Naive thymus-derived CD8-positive, alpha-beta T cell (primary cell): ENCODE measurements around the gene MRPL47. TPM values are rescaled to one million over a fixed set of nuclear protein-coding genes. Genes with fewer than 3 reads are reported as not detected.

Experiments
- ATAC-seq, 2 donors: fragments of 150-1000 bp; cut with Tn5 transposase in 1 of 2; sonication (Bioruptor Pico), chemical (Tn5 transposase) in 1 of 2; 1 replicate in 1 of 2; 2 replicates in 1 of 2; pipeline ENCODE4 v1.10.0; 2021; ENCODE audit warnings: mild to moderate bottlenecking in 2 of 2, moderate library complexity in 2 of 2
- POLR2A ChIA-PET: fragments of 350-600 bp; sonication (Branson Sonifier 250); formaldehyde crosslinking; loops from one replicate; lab custom pipeline; 2021; ENCODE audit warnings: antibody characterized with exemption; lab: Charles Lee
- DNase-seq, 10 donors: peaks; one replicate each; pipeline versions ENCODE4 v3.0.0 to v3.0.0-alpha.2; 2020 to 2022
- H3K27ac Mint-ChIP-seq, 10 donors: one replicate each; pipeline ENCODE4 v1.8.0; 2020 to 2022; ENCODE audit warnings: mild to moderate bottlenecking in 10 of 10, mixed read lengths in 10 of 10, moderate library complexity in 4 of 10, inconsistent platforms in 1 of 10
- H3K27me3 Mint-ChIP-seq, 5 donors: one replicate each; pipeline ENCODE4 v1.8.0; 2021 to 2022; ENCODE audit warnings: mixed read lengths in 5 of 5
- H3K36me3 Mint-ChIP-seq, 3 donors: one replicate each; pipeline ENCODE4 v1.8.0; 2020 to 2022; ENCODE audit warnings: mixed read lengths in 3 of 3, mild to moderate bottlenecking in 2 of 3, inconsistent platforms in 1 of 3
- H3K4me1 Mint-ChIP-seq, 4 donors: one replicate each; pipeline ENCODE4 v1.8.0; 2021 to 2022; ENCODE audit warnings: mixed read lengths in 4 of 4
- H3K4me3 Mint-ChIP-seq, 10 donors: one replicate each; pipeline ENCODE4 v1.8.0; 2020 to 2022; ENCODE audit warnings: mild to moderate bottlenecking in 10 of 10, mixed read lengths in 10 of 10, moderate library complexity in 6 of 10, inconsistent platforms in 1 of 10
- H3K9me3 Mint-ChIP-seq, 9 donors: one replicate each; pipeline ENCODE4 v1.8.0; 2020 to 2022; ENCODE audit warnings: mixed read lengths in 9 of 9, mild to moderate bottlenecking in 3 of 9, inconsistent platforms in 1 of 9, moderate library complexity in 1 of 9
- polyA plus RNA-seq, 3 donors: library from polyadenylated mRNA; unstranded; fragments of 300-500 nt; fragmentation: Illumina TruSeq; gene quantifications; one replicate each; pipeline ENCODE4 v1.2.3, GENCODE V29; 2021
- total RNA-seq, 8 experiments: library from RNA in 2 of 8; stranded (reverse) in 2 of 8; gene quantifications; one replicate each; pipeline ENCODE4 v1.2.3 and lab custom pipeline; 2021 to 2026

Gene MRPL47
- total and polyA plus RNA-seq, 5 experiments from 2014 or later: 23.6 to 51.4 (median 47.1) TPM

DNA sequence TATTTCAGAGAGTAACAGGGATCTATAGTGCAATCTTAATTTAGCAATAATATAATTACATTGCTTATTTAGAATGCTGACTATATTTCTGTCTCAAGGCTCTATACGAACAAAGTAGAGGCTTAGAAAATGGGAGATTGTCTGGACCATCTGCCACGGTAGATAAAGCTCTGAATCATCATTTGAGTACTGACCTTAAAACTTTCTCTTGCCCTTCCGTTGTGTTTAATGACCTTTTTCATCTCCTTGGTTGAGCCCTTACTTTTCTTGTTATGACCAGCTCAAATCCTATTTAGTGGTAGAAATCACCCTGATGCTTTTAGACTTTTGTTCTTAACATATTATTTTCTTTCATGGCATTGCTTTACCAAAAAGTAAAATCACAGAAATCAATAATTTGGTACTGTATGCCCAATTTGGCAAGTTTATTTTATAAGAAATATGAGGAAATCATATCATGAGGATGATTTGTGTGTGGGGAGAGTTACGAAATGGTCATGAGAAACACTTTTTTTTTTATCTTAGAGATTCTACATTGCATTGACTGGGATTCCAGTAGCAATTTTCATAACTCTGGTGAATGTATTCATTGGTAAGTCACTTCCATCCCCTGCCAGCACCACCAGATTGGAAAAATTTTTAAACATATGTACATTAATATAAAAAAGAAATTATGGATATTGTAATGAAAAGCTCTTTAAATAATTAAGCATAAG is 11.2 kb upstream of the MRPL47 start:
- Mint-ChIP-seq H3K36me3 (peaks cover 0 to 52% (median 19%) of the 10 kb centered on the region in 3 donors), H3K4me3 (no peak overlapping the region), H3K4me1 (peaks cover 5 to 10% (median 8%) of the 10 kb centered on the region in 4 donors), H3K27me3 (no peaks in the 10 kb centered on the region), H3K27ac (peak overlapping the region in 1 of 10 donors; percentile 48), H3K9me3 (peaks cover 0 to 2% (median 0%) of the 10 kb centered on the region in 9 donors)
- DNase-seq (no peak), ATAC-seq (no peak)
- POLR2A ChIA-PET: no interaction called here

DNA sequence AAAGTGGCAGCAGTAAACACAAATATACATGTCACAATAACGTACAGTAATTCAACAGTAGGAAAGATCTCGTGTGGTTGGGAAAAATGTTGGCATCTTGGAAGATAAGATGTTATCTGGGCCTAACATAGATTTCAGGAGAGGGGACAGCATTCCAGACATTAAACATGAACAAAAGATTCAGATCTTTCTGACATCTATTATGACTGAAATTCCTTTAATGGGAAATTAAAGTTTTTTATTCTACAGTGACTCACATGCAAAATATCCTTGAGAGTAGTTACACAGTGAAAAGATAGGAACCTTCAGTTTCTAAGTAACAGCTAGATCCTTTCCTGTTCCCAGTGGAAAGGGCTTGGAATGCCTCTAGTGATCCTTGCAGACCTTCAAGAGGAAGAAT is 9.4 kb upstream of the MRPL47 start:
- DNase-seq (no peak), ATAC-seq (no peak)
- H3K27ac Mint-ChIP-seq: no peak overlapping the region
- H3K9me3 Mint-ChIP-seq: no peaks in the 10 kb centered on the region
- no peak overlapping the region for H3K4me3 Mint-ChIP-seq
- peaks cover 14 to 21% (median 18%) of the 10 kb centered on the region in 4 donors for H3K4me1 Mint-ChIP-seq
- POLR2A ChIA-PET: interaction anchor here (0.6 kb wide), 1 partner anchor 113 kb away, joined by 5 read pairs; no protein-coding TSS in a partner anchor
- H3K36me3 Mint-ChIP-seq: peaks cover 0 to 45% (median 6%) of the 10 kb centered on the region in 3 donors
- H3K27me3 Mint-ChIP-seq: no peaks in the 10 kb centered on the region

DNA sequence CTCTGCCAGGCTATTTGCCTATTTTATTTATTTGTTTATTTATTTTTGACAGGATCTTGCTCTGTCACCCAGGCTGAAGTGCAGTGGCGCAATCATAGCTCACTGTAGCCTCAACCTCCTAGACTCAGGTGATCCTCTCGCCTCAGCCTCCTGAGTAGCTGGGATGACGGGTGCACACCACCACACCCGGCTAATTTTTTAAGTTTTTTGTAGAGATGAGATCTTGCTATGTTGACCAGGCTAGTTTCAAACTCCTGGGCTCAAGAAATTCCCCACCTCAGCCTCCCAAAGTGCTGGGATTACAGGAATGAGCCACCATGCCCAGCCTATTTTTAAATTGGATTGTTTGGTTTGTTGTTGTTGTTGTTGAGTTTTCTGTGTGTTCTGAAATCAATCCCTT is 5.6 kb upstream of the MRPL47 start:
- POLR2A ChIA-PET: no interaction called here
- Mint-ChIP-seq H3K4me3 (no peak overlapping the region), H3K27me3 (no peaks in the 10 kb centered on the region), H3K9me3 (no peaks in the 10 kb centered on the region), H3K27ac (peak overlapping the region in 1 of 10 donors; percentile 18), H3K4me1 (peaks cover 24 to 43% (median 40%) of the 10 kb centered on the region in 4 donors), H3K36me3 (peaks cover 0 to 36% (median 2%) of the 10 kb centered on the region in 3 donors)
- DNase-seq (no peak), ATAC-seq (no peak)

DNA sequence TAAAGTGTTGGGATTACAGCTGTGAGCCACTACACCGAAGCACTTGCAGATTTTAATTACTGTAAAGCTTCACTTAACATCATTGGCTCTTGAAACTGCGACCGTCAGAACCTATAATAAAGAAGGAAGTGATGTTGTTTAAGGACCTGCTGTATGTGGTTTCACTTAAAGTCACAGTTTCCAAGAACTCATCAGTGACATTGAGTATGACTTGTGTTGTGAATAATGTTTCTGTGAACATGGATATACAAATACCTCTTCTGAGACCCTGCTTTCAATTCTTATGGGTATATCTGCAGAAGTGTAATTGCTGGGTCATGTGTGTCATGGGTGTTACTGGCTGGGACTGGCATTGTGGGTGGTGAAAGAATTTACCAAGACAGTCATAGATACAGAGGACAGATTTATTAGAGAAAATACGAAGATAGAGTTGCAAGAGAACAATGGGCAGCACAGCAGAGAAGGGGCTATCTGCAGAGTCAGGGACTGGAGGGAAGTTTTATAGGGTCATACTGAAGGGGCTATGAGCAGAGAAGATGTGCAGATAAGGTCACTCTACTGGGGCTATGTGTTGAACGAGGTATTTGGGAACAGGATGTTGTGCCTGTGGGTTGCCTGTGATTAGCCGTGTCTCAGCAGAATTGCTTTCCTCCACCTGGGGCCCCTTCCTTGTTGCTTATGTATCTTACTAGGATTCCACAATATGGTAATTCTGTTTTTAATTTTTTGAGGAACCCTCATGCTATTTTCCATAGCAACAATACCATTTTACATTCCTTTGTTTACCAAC is 4.7 kb upstream of the MRPL47 start:
- H3K36me3 Mint-ChIP-seq: peaks cover 2 to 36% (median 5%) of the 10 kb centered on the region in 3 donors
- POLR2A ChIA-PET: no interaction called here
- peak overlapping the region in 4 of 10 donors; percentile 2 to 45 (median 22) for H3K4me3 Mint-ChIP-seq
- no peaks in the 10 kb centered on the region for H3K27me3 Mint-ChIP-seq
- DNase-seq: no peak
- peaks cover 29 to 51% (median 50%) of the 10 kb centered on the region in 4 donors for H3K4me1 Mint-ChIP-seq
- ATAC-seq: no peak
- H3K27ac Mint-ChIP-seq: peak overlapping the region in 9 of 10 donors; percentile 1 to 74 (median 34)
- H3K9me3 Mint-ChIP-seq: no peaks in the 10 kb centered on the region

DNA sequence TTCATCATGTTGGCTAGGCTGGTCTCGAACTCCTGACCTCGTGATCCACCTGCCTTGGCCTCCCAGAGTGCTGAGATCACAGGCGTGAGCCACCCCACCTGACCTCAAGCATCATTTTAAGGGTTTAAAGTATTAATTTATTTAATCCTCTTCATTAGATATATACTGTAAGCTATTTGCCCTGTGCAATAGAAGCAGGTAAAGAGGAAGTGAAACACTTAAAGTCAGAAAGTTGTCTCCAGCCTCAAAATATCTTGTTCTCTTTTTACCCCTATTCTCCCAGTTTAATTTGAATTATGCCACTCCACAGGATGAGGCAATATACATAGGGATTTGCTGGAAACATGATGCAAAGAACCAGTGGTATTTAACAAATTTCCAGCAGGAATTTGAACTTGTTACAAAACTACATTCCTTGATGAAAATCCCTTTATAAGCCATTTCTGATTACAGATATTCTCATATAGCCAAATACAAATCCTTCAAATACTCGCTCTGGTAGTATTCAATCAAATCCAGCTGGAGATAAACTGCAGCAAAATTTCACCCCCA is 2.2 kb upstream of the MRPL47 start:
- POLR2A ChIA-PET: no interaction called here
- peak overlapping the region in 6 of 10 donors; percentile 6 to 68 (median 60) for H3K27ac Mint-ChIP-seq
- H3K36me3 Mint-ChIP-seq: peaks cover 2 to 27% (median 5%) of the 10 kb centered on the region in 3 donors
- no peaks in the 10 kb centered on the region for H3K27me3 Mint-ChIP-seq
- H3K9me3 Mint-ChIP-seq: no peaks in the 10 kb centered on the region
- DNase-seq: no peak
- ATAC-seq: no peak
- peak overlapping the region in 9 of 10 donors; percentile 4 to 65 (median 55) for H3K4me3 Mint-ChIP-seq
- H3K4me1 Mint-ChIP-seq: peaks cover 25 to 67% (median 54%) of the 10 kb centered on the region in 4 donors

DNA sequence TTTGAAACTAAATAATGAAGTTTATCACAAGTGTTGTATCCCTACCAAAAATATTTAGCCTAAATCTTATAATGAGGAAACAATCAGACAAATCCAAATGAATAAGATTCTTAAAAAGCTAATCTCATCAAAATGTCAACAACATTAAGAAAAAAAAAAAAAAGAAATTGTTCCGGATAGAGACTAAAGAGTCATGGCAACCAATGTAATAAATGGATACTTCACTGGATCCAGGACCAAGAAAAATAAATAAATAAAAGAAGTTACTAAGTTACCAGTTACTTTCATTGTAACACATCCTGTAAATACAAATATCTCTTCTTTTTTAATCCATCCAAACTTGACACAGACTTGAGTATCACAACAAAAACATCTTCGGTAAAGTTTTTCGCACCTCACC is 607 bp downstream of the MRPL47 start:
- no peak for DNase-seq

DNA sequence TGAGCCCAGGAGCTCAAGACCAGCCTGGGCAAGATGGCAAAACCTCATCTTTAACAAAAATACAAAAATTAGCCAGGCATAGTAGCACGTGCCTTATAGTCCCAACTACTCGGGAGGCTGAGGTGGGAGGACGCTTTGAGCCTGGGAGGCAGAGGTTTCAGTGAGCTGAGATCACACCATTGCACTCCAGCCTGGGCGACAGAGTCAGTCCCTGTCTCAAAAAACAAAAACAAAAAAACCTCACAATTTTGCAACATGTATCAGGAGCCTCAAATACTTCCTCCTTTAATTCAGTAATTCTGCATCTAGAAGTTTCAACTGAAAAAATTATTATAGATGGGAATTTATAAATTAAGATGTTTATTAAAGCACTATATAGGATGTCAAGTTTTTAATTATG is 1.1 kb downstream of the MRPL47 start:
- peak overlapping the region in 9 of 10 donors; percentile 61 to 100 (median 99) for H3K27ac Mint-ChIP-seq
- H3K36me3 Mint-ChIP-seq: peaks cover 5 to 46% (median 7%) of the 10 kb centered on the region in 3 donors
- no peaks in the 10 kb centered on the region for H3K9me3 Mint-ChIP-seq
- peaks cover 17 to 63% (median 36%) of the 10 kb centered on the region in 4 donors for H3K4me1 Mint-ChIP-seq
- no peak for DNase-seq
- H3K27me3 Mint-ChIP-seq: no peaks in the 10 kb centered on the region
- no peak for ATAC-seq
- POLR2A ChIA-PET: no interaction called here
- peak overlapping the region; percentile 95 to 100 (median 98) for H3K4me3 Mint-ChIP-seq

More for the DNA sequence above, 607 bp downstream of the MRPL47 start:
- Mint-ChIP-seq H3K36me3 (peaks cover 5 to 41% (median 7%) of the 10 kb centered on the region in 3 donors), H3K27ac (peak overlapping the region; percentile 97 to 100 (median 99)), H3K4me3 (peak overlapping the region; percentile 95 to 100 (median 98)), H3K9me3 (no peaks in the 10 kb centered on the region), H3K27me3 (no peaks in the 10 kb centered on the region), H3K4me1 (peaks cover 17 to 66% (median 38%) of the 10 kb centered on the region in 4 donors)
- POLR2A ChIA-PET: interaction anchor here (1.6 kb wide), 1 partner anchor 41 kb away, joined by 9 read pairs; the partner anchor contains the start of gene ACTL6A
- peak in 1 of 2 donors; percentile 3 for ATAC-seq

DNA sequence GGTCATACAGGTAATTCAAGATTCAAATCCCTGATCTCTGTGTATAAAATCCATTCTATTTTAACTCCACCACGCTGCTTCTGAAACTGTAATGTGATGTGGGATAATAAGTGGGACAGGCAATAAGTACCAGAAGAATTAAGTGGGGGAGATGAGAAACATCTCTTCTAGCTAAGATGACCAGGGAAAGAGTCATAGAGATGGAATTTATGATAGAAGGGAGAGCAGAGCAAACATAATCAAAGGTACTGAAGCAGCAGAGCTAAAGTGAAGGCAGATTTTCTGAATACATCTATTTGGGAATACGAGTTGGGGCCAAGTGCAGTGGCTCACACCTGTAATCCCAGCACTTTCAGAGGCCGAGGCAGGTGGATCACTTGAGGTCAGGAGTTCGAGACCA is 4.9 kb downstream of the MRPL47 start:
- H3K4me1 Mint-ChIP-seq: peaks cover 3 to 33% (median 13%) of the 10 kb centered on the region in 4 donors

DNA sequence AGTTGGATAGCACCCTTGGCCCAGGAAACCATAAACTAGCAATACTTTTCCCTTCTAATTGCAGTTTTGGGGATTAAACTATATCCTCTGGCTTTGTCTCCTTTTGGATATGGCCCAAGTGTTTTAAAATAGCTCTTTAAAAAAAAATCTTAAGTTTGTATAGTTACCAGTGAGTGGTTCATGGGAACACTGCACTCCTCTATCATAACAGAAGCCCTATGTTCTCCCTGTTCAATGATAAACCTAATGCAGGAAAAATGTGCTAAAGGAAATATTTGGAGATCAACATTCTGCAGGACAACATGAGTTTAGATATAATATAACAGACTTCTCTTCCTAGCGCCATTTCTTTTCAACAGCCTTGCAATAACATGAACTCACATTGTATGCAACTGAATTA is 13.1 kb downstream of the MRPL47 start:
- DNase-seq: no peak
- H3K4me3 Mint-ChIP-seq: no peak overlapping the region
- H3K27ac Mint-ChIP-seq: peak overlapping the region in 5 of 10 donors; percentile 1 to 41 (median 26)
- ATAC-seq: no peak
- H3K4me1 Mint-ChIP-seq: peaks cover 0 to 2% (median 0%) of the 10 kb centered on the region in 4 donors
- POLR2A ChIA-PET: no interaction called here
- H3K9me3 Mint-ChIP-seq: no peaks in the 10 kb centered on the region
- H3K27me3 Mint-ChIP-seq: no peaks in the 10 kb centered on the region
- H3K36me3 Mint-ChIP-seq: peaks cover 3 to 82% (median 6%) of the 10 kb centered on the region in 3 donors

More for the DNA sequence above, 4.9 kb downstream of the MRPL47 start:
- DNase-seq: no peak
- no peak for ATAC-seq
- Mint-ChIP-seq H3K9me3 (no peaks in the 10 kb centered on the region), H3K36me3 (peaks cover under 1 to 69% (median 7%) of the 10 kb centered on the region in 3 donors), H3K4me3 (no peak overlapping the region), H3K27ac (no peak overlapping the region), H3K27me3 (no peaks in the 10 kb centered on the region)
- POLR2A ChIA-PET: no interaction called here

DNA sequence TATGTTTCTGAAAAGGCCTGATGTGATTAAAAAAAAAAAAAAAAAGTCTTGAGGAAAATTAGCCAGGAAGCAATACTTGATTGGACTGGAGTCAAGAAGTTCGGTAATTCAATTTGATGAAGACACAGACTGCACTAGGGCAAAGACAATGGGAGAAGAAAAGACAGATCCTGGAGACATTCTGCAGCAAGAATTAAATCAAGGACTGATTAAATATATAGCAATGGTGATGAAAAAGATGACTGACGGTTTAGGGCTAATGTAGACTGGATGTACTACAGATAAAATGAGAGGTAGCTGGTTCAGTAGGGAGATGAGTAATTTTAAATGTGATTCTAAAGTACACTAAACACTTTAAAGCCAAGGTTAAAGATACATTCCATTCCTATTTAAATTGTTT is 13.8 kb downstream of the MRPL47 start:
- H3K4me3 Mint-ChIP-seq: no peak overlapping the region
- no peaks in the 10 kb centered on the region for H3K27me3 Mint-ChIP-seq
- peak overlapping the region in 4 of 10 donors; percentile 0 to 61 (median 7) for H3K27ac Mint-ChIP-seq
- peaks cover 3 to 84% (median 6%) of the 10 kb centered on the region in 3 donors for H3K36me3 Mint-ChIP-seq
- ATAC-seq (no peak), DNase-seq (no peak)
- H3K4me1 Mint-ChIP-seq: peaks cover 0 to 2% (median 0%) of the 10 kb centered on the region in 4 donors
- H3K9me3 Mint-ChIP-seq: no peaks in the 10 kb centered on the region
- POLR2A ChIA-PET: no interaction called here

DNA sequence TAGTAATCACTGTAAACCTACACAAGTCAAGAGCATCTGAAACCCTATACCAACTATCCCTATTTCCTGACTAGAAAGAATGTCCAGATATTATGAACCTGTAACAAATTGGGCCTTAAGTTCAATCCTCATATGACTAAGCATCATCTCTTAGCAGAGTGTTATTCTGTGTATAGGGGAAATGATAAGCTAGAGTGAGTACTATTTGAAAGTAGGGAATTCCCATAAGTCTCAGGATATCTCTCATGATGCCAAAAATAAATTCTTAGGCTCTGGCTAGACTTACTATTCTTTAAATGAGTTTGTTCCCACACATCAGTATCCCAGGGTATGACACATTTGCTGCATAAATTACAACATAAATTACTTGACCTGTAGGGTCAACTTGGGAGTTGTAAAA is 15.3 kb downstream of the MRPL47 start:
- Mint-ChIP-seq H3K27ac (no peak overlapping the region), H3K4me1 (peaks cover 0 to 2% (median 0%) of the 10 kb centered on the region in 4 donors), H3K36me3 (peaks cover 3 to 81% (median 6%) of the 10 kb centered on the region in 3 donors), H3K27me3 (no peaks in the 10 kb centered on the region), H3K9me3 (no peaks in the 10 kb centered on the region), H3K4me3 (no peak overlapping the region)
- POLR2A ChIA-PET: no interaction called here
- DNase-seq: no peak
- ATAC-seq: no peak

DNA sequence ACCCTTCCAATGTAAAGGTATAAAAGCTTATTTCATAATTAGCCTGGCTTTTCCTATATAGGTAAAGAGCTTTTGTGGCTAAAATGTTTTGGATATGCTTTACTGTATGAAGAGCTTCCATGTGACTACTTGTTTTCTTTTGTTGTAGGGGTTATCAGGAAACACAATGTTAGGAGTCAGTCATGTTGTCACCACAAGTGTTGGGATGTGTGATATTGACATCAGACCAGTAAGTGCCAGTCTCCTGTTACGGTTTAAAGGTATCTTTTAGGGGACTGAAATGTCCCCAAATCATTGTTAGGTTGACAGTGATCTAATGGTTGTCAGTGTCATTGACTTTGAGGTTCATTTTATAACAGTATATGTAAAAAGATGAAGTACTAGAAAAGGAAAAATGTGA is 23.4 kb downstream of the MRPL47 start:
- POLR2A ChIA-PET: interaction anchor here (1.3 kb wide), 1 partner anchor 18 kb away, joined by 3 read pairs; the partner anchor contains the start of gene ACTL6A
- Mint-ChIP-seq H3K27ac (peak overlapping the region in 3 of 10 donors; percentile 8 to 69 (median 8)), H3K4me3 (no peak overlapping the region), H3K36me3 (peaks cover 0 to 72% (median 13%) of the 10 kb centered on the region in 3 donors), H3K4me1 (no peaks in the 10 kb centered on the region), H3K27me3 (no peaks in the 10 kb centered on the region), H3K9me3 (no peaks in the 10 kb centered on the region)
- DNase-seq (no peak), ATAC-seq (no peak)
